Activated CD4-positive, CD25-positive, alpha-beta regulatory T cell treated with anti-CD3 and anti-CD28 coated beads, Interleukin-2, amount 50 U/mL, for 24 hours (primary cell): Measurements from ENCODE around the gene ETS2.

ENCODE experiments used
- ATAC-seq, 2 donors: fragments of 150-1000 bp; cut with Tn5 transposase; one replicate each; pipeline ENCODE4 v1.10.0; 2021; ENCODE audit warnings: mild to moderate bottlenecking in 1 of 2, moderate library complexity in 1 of 2

ETS2 gene

DNA sequence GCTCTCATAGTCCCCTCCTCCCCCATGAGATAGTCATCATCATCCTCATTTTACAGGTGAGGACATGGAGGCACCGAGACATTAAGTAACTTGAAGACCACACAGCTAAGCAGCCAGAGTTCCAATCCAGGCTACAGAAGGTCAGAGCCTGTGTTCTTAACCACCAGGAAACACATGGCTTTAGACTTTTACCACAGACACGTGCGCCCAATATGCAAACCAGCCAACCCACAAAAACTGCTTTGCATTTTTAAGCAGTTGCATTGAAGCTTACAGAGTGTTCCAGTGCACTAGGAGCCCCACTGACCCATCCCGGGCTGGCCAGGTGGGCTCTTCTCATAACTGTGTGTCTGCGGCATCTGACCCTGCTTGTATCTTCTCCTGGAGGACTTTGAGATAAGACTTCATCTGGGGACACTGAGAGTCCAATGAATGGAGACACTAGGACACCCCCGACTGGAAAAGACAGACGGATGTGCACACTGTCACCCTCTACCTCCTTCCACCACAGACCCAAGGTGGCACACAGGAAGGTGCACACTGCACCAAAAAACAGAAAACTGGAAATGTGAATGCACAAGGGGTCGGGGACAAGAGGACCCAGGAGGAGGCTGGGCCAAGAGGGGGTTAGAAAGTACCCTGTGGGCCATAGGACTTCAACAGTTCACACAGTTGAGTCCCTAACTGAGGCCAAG is 56.4 kb downstream of the ETS2 start:
- no peak for ATAC-seq

DNA sequence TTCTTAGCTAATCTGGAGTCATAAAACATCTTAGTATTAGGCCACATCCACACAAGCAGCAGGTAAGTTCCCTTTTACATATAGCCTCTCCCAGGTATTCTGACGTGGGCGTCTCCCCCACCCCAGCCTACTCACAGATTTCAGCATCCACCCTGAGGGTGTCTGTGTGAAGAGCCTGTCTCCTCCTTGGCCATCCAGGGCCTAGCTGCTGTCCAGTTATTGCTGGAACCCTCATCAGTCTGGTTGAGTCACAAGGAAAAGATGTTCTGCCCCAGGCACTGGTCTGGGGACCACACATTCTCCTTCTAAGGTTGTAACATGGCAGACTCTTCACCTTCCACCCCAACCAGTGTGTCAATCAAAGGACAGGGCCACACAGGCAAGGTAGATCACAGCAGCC is 57.6 kb downstream of the ETS2 start:
- ATAC-seq = no peak

DNA sequence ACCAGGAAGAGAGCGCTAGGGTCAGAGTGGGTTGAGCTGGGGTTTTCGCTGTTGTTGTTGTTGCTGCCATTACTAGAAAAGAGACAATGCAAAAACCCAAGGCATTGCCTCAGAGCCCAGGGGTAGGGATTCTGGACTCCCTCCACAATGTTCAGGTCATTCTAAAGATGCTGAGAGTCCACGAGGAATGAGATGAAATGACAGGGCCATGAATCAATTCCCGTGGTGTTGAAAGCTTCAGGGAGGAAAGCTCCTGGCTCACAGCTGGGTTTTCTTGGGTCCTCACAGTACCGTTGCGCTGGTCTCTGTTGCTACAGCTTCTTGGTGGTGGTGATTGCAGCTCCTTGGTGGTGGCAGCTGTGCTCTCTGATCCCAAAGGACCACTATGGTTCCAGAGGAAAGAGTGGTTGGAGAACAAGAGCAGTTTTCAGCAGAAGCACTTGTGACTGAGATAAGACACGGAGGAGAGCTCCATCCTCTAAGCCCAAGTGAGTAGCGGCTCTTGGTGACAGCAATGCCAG is 58.2 kb downstream of the ETS2 start:
- no peak for ATAC-seq

DNA sequence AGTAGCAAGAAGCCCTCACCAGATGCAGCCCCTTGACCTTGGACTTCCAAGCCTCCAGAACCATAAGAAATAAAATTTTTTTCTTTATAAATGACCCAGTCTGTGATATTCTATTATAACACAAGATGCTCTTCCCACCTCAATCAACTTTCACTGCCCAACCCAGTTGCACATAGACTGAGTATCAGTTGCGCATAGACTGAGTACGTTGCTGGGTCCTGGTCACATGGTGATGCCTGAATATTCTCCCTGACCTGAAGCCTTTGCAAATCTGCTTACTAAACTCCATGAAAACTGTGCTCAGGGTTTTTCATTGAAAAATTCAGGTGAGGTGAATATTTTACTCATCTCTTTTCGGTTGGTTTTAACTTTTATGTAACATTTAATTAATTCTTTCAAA is 59.2 kb downstream of the ETS2 start:
- no peak for ATAC-seq

DNA sequence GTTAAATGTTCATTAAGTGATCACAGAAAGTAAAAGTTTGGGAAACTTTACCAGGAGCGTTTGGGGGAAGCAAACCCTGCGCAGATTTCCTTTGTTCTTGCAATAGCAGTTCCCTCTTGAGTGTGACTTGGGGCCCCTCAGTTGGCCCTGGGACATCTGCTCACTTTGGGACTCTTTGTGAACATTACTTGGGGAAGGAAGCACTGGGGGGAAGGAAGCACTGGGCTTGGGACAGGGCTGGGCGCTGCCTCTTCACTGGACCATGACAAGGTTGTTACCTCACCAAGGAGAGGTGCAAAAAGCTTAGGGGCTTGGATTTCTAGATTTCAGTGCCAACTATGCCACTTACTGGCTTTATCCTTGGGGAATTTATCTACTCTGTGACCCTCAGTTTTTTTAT is 63.5 kb downstream of the ETS2 start:
- ATAC-seq = no peak

DNA sequence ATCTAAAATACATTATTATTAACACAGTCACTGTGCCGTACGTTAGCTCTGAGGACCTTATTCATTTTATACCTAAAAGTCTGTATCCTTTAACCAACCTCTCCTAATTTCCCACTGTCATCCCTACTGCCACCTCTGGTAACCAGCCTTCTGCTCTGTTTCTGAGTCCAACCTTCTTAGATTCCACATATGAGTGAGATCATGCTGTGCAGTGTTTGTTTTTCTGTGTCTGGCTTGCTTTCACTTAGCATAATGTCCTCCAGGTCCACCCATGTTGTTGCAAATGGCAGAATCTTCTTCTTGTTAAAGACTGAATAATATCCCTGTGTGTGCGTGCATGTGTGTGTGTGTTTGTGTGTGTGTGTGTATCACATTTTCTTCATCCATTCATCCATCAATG is 64.2 kb downstream of the ETS2 start:
- no peak for ATAC-seq
